Measurements from ENCODE around the gene CYB5B. TPM values are rescaled to one million over a fixed set of nuclear protein-coding genes. Genes with fewer than 3 reads are reported as not detected.

Gene CYB5B
- total and polyA plus RNA-seq, 2 donors (not counting 3 experiments of a cell fraction or from before 2014, with no cell fraction given), result 175 to 176 TPM

DNA sequence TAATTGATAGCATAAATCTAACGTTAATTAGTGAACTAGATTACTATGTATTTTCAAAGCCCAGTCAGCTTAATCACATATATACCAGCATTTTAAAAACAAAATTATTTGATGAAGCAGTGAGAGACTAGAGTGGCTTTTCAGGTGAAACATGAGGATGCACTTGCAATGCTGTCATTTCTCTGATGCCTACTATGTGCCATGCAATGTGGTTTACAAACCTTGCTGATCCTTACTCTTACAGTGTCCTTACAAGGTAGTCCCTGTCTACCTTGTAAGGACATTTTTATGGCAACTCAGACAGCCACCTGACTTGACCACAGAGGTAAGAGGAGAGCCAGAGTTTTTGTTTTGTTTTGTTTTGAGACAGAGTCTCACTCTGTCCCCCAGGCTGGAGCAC, 42.7 kb downstream of the CYB5B start:
- dilution Hi-C loops (cut with MboI; ENCODE audit: extremely low pct_ligation_motif_present, low sequenced_read_pairs) (no loop called here), intact Hi-C loops (cut with micrococcal nuclease) (loop anchor here (5.0 kb wide), 1 partner anchor 70 kb away; no protein-coding TSS in a partner anchor)
- FAIRE-seq (no peak), DNase-seq (ENCODE audit: low read depth, low spot score) (no peak)
- Histone ChIP-seq H3K9ac (replicated peaks; ENCODE audit: extremely low read depth, insufficient read depth, low read length) (no peak overlapping the region), H3K27ac (ENCODE audit: insufficient read depth, low read depth, low read length) (no peak overlapping the region), H3K4me3 (replicated peaks in 1 of 3; ENCODE audit: insufficient read depth in 1 of 3, low read depth in 1 of 3, low read length in 3 of 3) (no peak overlapping the region), H3K4me1 (ENCODE audit: control insufficient read depth, extremely low read depth, insufficient read depth, low read length) (peaks cover 34% of the 10 kb centered on the region), H3K4me2 (ENCODE audit: insufficient read depth, low read length) (peak overlapping the region; percentile 64), H2AFZ (ENCODE audit: low read depth, low read length) (no peak overlapping the region), H3K36me3 (ENCODE audit: control insufficient read depth in 2 of 2, extremely low read depth in 1 of 2, insufficient read depth in 2 of 2, low read length in 2 of 2) (peaks cover 6 to 7% of the 10 kb centered on the region in 2 experiments), H3K27me3 (ENCODE audit: control insufficient read depth in 2 of 2, insufficient read depth in 2 of 2, low read length in 2 of 2) (no peaks in the 10 kb centered on the region), H3K79me2 (ENCODE audit: control insufficient read depth, insufficient read depth, low read length) (no peaks in the 10 kb centered on the region), H3K9me3 (replicated peaks; ENCODE audit: control insufficient read depth, insufficient read depth, low read length) (no peaks in the 10 kb centered on the region), H3K9me1 (replicated peaks; ENCODE audit: control insufficient read depth, extremely low read depth, insufficient read depth, low read length) (no peaks in the 10 kb centered on the region), H4K20me1 (replicated peaks; ENCODE audit: control insufficient read depth, extremely low read depth, insufficient read depth, low read length) (no peaks in the 10 kb centered on the region)
- ChIA-PET CTCF (interaction anchor here (4.3 kb wide), 1 partner anchor 70 kb away, joined by 57 read pairs; no protein-coding TSS in a partner anchor), POLR2A (no interaction called here)
- TF ChIP-seq POLR2AphosphoS5 (IDR thresholded peaks at IDR 0.05; ENCODE audit: insufficient read depth, low read depth, low read length), result no peak
- no peak for TF ChIP-seq MYC (IDR thresholded peaks at IDR 0.05; ENCODE audit: low read depth, low read length)
- no peak for TF ChIP-seq JUN (IDR thresholded peaks at IDR 0.05; ENCODE audit: borderline replicate concordance, insufficient read depth, insufficient read length, low read depth)
- TF ChIP-seq EZH2 (IDR thresholded peaks at IDR 0.05; ENCODE audit: borderline replicate concordance, low read depth, low read length, severe bottlenecking), result no peak
- TF ChIP-seq FOS (IDR thresholded peaks at IDR 0.05; ENCODE audit: borderline replicate concordance, insufficient read depth, low read length), result no peak
- TF ChIP-seq, protein P1, sequence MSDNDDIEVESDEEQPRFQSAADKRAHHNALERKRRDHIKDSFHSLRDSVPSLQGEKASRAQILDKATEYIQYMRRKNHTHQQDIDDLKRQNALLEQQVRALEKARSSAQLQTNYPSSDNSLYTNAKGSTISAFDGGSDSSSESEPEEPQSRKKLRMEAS (IDR thresholded peaks at IDR 0.05; ENCODE audit: insufficient read depth, insufficient read length), result no peak
- TF ChIP-seq GATA2 (IDR thresholded peaks at IDR 0.05; ENCODE audit: insufficient read depth, insufficient read length, low read depth, low read length), result no peak
- TF ChIP-seq, protein P2, sequence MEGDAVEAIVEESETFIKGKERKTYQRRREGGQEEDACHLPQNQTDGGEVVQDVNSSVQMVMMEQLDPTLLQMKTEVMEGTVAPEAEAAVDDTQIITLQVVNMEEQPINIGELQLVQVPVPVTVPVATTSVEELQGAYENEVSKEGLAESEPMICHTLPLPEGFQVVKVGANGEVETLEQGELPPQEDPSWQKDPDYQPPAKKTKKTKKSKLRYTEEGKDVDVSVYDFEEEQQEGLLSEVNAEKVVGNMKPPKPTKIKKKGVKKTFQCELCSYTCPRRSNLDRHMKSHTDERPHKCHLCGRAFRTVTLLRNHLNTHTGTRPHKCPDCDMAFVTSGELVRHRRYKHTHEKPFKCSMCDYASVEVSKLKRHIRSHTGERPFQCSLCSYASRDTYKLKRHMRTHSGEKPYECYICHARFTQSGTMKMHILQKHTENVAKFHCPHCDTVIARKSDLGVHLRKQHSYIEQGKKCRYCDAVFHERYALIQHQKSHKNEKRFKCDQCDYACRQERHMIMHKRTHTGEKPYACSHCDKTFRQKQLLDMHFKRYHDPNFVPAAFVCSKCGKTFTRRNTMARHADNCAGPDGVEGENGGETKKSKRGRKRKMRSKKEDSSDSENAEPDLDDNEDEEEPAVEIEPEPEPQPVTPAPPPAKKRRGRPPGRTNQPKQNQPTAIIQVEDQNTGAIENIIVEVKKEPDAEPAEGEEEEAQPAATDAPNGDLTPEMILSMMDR (IDR thresholded peaks at IDR 0.05; ENCODE audit: extremely low read depth in 1 of 2, insufficient read depth in 1 of 2, low read depth in 1 of 2, low read length in 2 of 2), result no peak
- no peak for TF ChIP-seq POLR2A (IDR thresholded peaks at IDR 0.05; ENCODE audit: low read depth, low read length)
- no TSS peak for BruUV-seq (replicated peaks)

Data from endothelial cell of umbilical vein (primary cell).